Uterus (tissue), 4 donors: ENCODE data around the gene APOB. TPM values are rescaled to one million over a fixed set of nuclear protein-coding genes. Genes with fewer than 3 reads are reported as not detected.

Source experiments
- DNase-seq, 2 donors: peaks; one replicate each; pipeline ENCODE4 v3.0.0-alpha.2; 2019 to 2020
- H3K27ac ChIP-seq, 2 donors: fragments of 200-600 bp; sonication (generic); 1 replicate in 1 of 2; 2 replicates in 1 of 2; pipeline ENCODE4 v1.5.1; 2016 to 2018
- H3K27me3 ChIP-seq, 2 donors: fragments of 200-600 bp; sonication (generic); one replicate each; pipeline ENCODE4 v1.5.1; 2018 to 2019; ENCODE audit warnings: control low read depth in 1 of 2
- H3K36me3 ChIP-seq, 2 donors: fragments of 200-600 bp; sonication (generic); one replicate each; pipeline ENCODE4 v1.5.1; 2019; ENCODE audit warnings: control low read depth in 1 of 2
- H3K4me1 ChIP-seq, 2 donors: fragments of 200-600 bp; sonication (generic); one replicate each; pipeline ENCODE4 v1.5.1; 2018 to 2019; ENCODE audit warnings: control low read depth in 1 of 2
- H3K4me3 ChIP-seq, 2 donors: fragments of 200-600 bp; sonication (generic); 1 replicate in 1 of 2; 2 replicates in 1 of 2; pipeline ENCODE4 v1.5.1; 2018 to 2019; ENCODE audit warnings: mild to moderate bottlenecking in 1 of 2
- H3K9me3 ChIP-seq, 2 donors: fragments of 200-600 bp; sonication (generic); one replicate each; pipeline ENCODE4 v1.5.1; 2019; ENCODE audit warnings: control low read depth in 1 of 2
- CTCF ChIP-seq, 4 experiments: fragments of 200-600 bp in 2 of 4; fragments of 450-650 bp in 2 of 4; sonication (generic) in 2 of 4; IDR thresholded peaks; one replicate each; pipeline ENCODE4 v1.5.1; 2016 to 2019; ENCODE audit warnings: antibody characterized with exemption in 4 of 4, mild to moderate bottlenecking in 2 of 4, moderate library complexity in 1 of 4
- POLR2A ChIP-seq, 2 donors: fragments of 450-650 bp; IDR thresholded peaks; one replicate each; pipeline ENCODE4 v1.6.1; 2016; ENCODE audit warnings: antibody characterized with exemption in 2 of 2, mild to moderate bottlenecking in 1 of 2, moderate library complexity in 1 of 2
- intact Hi-C: fragments of 100-400 bp; cut with DNase I; formaldehyde crosslinking; loops from one replicate; pipeline ENCODE4 v1.15.1; 2023; ENCODE audit warnings: low total_unique reads
- total RNA-seq, 4 donors: library from RNA; depleted of rRNA in 3 of 4; stranded (reverse); fragments of >200 nt in 3 of 4; gene quantifications; one replicate each; pipeline versions ENCODE4 v1.1.0 to v1.2.4, GENCODE V29; 2014 to 2023
- donor health status: DM: yes; HTN: yes; CAD: no.

Gene APOB
- total RNA-seq, 4 donors from 2014 or later, result 0.41 to 0.55 TPM; not detected in 2

- TF ChIP-seq CTCF (IDR thresholded peaks at IDR 0.05) (no peak), POLR2A (IDR thresholded peaks at IDR 0.05) (no peak)
- no peaks in the 10 kb centered on the region for H3K27me3 ChIP-seq
- no peaks in the 10 kb centered on the region for H3K9me3 ChIP-seq
- DNase-seq, result no peak
- no peaks in the 10 kb centered on the region for H3K4me1 ChIP-seq
- no peak overlapping the region for H3K27ac ChIP-seq
- intact Hi-C loops, result no loop called here
- no peaks in the 10 kb centered on the region for H3K36me3 ChIP-seq
- no peak overlapping the region for H3K4me3 ChIP-seq
Observed at GRCh38 chr2:20972110-20972509, 71.8 kb downstream of the APOB start.

- no peaks in the 10 kb centered on the region for H3K4me1 ChIP-seq
- H3K27me3 ChIP-seq, result no peaks in the 10 kb centered on the region
- no peaks in the 10 kb centered on the region for H3K36me3 ChIP-seq
- no peak overlapping the region for H3K4me3 ChIP-seq
- no peak for DNase-seq
- no peak overlapping the region for H3K27ac ChIP-seq
- intact Hi-C loops, result no loop called here
- H3K9me3 ChIP-seq, result no peaks in the 10 kb centered on the region
- TF ChIP-seq CTCF (IDR thresholded peaks at IDR 0.05) (no peak), POLR2A (IDR thresholded peaks at IDR 0.05) (no peak)
Observed at GRCh38 chr2:20970068-20970467, 73.8 kb downstream of the APOB start.

- Histone ChIP-seq H3K9me3 (no peaks in the 10 kb centered on the region), H3K4me1 (no peaks in the 10 kb centered on the region), H3K36me3 (no peaks in the 10 kb centered on the region), H3K4me3 (no peak overlapping the region), H3K27ac (no peak overlapping the region), H3K27me3 (no peaks in the 10 kb centered on the region)
- intact Hi-C loops, result no loop called here
- TF ChIP-seq CTCF (IDR thresholded peaks at IDR 0.05) (no peak), POLR2A (IDR thresholded peaks at IDR 0.05) (no peak)
- no peak for DNase-seq
Observed at GRCh38 chr2:20966061-20966595, 77.7 kb downstream of the APOB start.

- H3K4me1 ChIP-seq, result no peaks in the 10 kb centered on the region
- H3K4me3 ChIP-seq, result no peak overlapping the region
- H3K9me3 ChIP-seq, result no peaks in the 10 kb centered on the region
- no peak overlapping the region for H3K27ac ChIP-seq
- TF ChIP-seq CTCF (IDR thresholded peaks at IDR 0.05) (no peak), POLR2A (IDR thresholded peaks at IDR 0.05) (no peak)
- DNase-seq, result no peak
- no peaks in the 10 kb centered on the region for H3K36me3 ChIP-seq
- no peaks in the 10 kb centered on the region for H3K27me3 ChIP-seq
- intact Hi-C loops, result no loop called here
Observed at GRCh38 chr2:20965221-20965620, 78.7 kb downstream of the APOB start.

- H3K4me1 ChIP-seq, result no peaks in the 10 kb centered on the region
- no peak overlapping the region for H3K4me3 ChIP-seq
- no peaks in the 10 kb centered on the region for H3K27me3 ChIP-seq
- no peaks in the 10 kb centered on the region for H3K9me3 ChIP-seq
- no peak for TF ChIP-seq CTCF (IDR thresholded peaks at IDR 0.05)
- no peak for TF ChIP-seq POLR2A (IDR thresholded peaks at IDR 0.05)
- intact Hi-C loops, result loop anchor here (5.0 kb wide), 1 partner anchor 297 kb away; the partner anchor contains the start of gene GDF7
- no peak for DNase-seq
- H3K36me3 ChIP-seq, result no peaks in the 10 kb centered on the region
- H3K27ac ChIP-seq, result no peak overlapping the region
Observed at GRCh38 chr2:20963867-20964266, 80.0 kb downstream of the APOB start.
